LNCaP clone FGC (cell line): ENCODE data around the gene ZNF747.

Source experiments
- DNase-seq: peaks from one replicate; pipeline ENCODE4 v3.0.0-alpha.2; 2011; ENCODE audit warnings: low read depth
- H3K4me3 ChIP-seq: 2 replicates; pipeline ENCODE4 v1.5.1; 2011; ENCODE audit warnings: mild to moderate bottlenecking, low read depth, low read length, control low read depth
- CTCF ChIP-seq: IDR thresholded peaks from 2 replicates; pipeline ENCODE4 v1.5.1; 2012; ENCODE audit warnings: mild to moderate bottlenecking; ENCODE audit not compliant: control insufficient read depth, insufficient read depth; ENCODE audit errors: extremely low read depth

Gene ZNF747

GRCh38 chr16:30521476-30521872 lies 13.2 kb downstream of the ZNF747 start:
- no peak for DNase-seq
- TF ChIP-seq CTCF, result no peak
- H3K4me3 ChIP-seq, result no peak overlapping the region

- no peak for TF ChIP-seq CTCF
- H3K4me3 ChIP-seq, result no peak overlapping the region
- no peak for DNase-seq
Observed at GRCh38 chr16:30519120-30520049, 15.3 kb downstream of the ZNF747 start.

GRCh38 chr16:30518552-30518951 lies 16.1 kb downstream of the ZNF747 start:
- TF ChIP-seq CTCF, result no peak
- no peak overlapping the region for H3K4me3 ChIP-seq
- no peak for DNase-seq

GRCh38 chr16:30515275-30515674 lies 19.4 kb downstream of the ZNF747 start:
- TF ChIP-seq CTCF, result no peak
- DNase-seq, result no peak
- no peak overlapping the region for H3K4me3 ChIP-seq

- no peak overlapping the region for H3K4me3 ChIP-seq
- no peak for TF ChIP-seq CTCF
- no peak for DNase-seq
Observed at GRCh38 chr16:30511509-30511908, 23.1 kb downstream of the ZNF747 start.

- no peak overlapping the region for H3K4me3 ChIP-seq
- DNase-seq, result no peak
- no peak for TF ChIP-seq CTCF
Observed at GRCh38 chr16:30510376-30510938, 24.2 kb downstream of the ZNF747 start.
